ENCODE measurements around the gene SLC9A1.

DNA sequence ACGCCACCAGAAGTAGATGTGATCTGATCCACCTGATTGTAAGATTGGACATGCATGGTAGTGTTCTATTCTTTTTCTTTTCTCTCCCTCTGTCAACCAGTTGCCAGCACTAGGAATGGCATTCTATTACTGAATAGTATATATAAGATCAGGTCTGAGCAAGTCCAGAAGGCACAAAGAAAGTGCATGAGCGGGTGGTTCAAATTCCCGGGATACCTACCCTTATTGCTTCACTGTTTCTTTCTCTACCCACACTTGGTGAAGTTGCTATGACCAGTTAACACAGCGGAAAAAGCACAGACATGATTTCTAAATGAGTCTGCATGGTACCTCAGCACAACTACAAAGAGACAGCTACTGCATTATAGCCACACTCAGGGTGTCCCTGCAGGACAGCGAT lies 64.0 kb downstream of the SLC9A1 start:
- TF ChIP-seq CTCF (conservative IDR thresholded peaks at IDR 0.05) (no peak), EZH2 (IDR thresholded peaks at IDR 0.05; ENCODE audit: low read depth) (no peak)
